Measurements from ENCODE around the gene RAB31. TPM values are rescaled to one million over a fixed set of nuclear protein-coding genes. Genes with fewer than 3 reads are reported as not detected.

Gene RAB31
- polyA plus RNA-seq, 1 donor from 2014 or later: 16.3 TPM

DNA sequence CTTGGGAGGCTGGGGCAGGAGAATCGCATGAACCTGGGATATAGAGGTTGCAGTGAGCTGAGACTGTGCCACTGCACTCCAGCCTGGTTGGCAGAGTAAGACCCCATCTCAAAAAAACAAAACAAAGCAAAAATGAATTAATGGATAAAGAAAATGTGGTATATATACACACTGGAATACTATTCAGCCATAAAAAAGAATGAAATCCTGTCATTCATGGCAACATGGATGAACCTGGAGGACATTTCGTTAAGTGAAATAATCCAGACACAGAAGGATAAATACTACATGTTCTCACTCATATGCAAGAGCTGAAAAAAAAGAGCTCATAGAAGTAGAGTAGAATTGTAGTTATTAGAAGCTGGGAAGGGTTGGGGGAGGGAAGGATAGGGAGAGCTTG is 80.8 kb downstream of the RAB31 start:
- no peak for TF ChIP-seq SMC3 (conservative IDR thresholded peaks at IDR 0.05; ENCODE audit: poor library complexity)
- TF ChIP-seq EZH2 (IDR thresholded peaks at IDR 0.05; ENCODE audit: borderline replicate concordance, insufficient read depth, low read length, poor library complexity, severe bottlenecking): no peak
- TF ChIP-seq MXI1 (conservative IDR thresholded peaks at IDR 0.05; ENCODE audit: poor library complexity, severe bottlenecking): no peak
- TF ChIP-seq, protein P1, sequence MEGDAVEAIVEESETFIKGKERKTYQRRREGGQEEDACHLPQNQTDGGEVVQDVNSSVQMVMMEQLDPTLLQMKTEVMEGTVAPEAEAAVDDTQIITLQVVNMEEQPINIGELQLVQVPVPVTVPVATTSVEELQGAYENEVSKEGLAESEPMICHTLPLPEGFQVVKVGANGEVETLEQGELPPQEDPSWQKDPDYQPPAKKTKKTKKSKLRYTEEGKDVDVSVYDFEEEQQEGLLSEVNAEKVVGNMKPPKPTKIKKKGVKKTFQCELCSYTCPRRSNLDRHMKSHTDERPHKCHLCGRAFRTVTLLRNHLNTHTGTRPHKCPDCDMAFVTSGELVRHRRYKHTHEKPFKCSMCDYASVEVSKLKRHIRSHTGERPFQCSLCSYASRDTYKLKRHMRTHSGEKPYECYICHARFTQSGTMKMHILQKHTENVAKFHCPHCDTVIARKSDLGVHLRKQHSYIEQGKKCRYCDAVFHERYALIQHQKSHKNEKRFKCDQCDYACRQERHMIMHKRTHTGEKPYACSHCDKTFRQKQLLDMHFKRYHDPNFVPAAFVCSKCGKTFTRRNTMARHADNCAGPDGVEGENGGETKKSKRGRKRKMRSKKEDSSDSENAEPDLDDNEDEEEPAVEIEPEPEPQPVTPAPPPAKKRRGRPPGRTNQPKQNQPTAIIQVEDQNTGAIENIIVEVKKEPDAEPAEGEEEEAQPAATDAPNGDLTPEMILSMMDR (IDR thresholded peaks at IDR 0.05; ENCODE audit: poor library complexity, severe bottlenecking): no peak
- no peak for TF ChIP-seq RAD21 (conservative IDR thresholded peaks at IDR 0.05)
- no peak for TF ChIP-seq EP300 (conservative IDR thresholded peaks at IDR 0.05; ENCODE audit: poor library complexity, severe bottlenecking)
- TF ChIP-seq TAF1 (IDR thresholded peaks at IDR 0.05; ENCODE audit: low read depth): no peak
- TF ChIP-seq POLR2AphosphoS5 (IDR thresholded peaks at IDR 0.05): no peak
- no peak for TF ChIP-seq REST (IDR thresholded peaks at IDR 0.05; ENCODE audit: borderline replicate concordance)
- H3K4me2 ChIP-seq (ENCODE audit: low read length): no peak overlapping the region
- no peak overlapping the region for H3K9ac ChIP-seq (ENCODE audit: low read length)
- no peaks in the 10 kb centered on the region for H3K79me2 ChIP-seq (replicated peaks; ENCODE audit: insufficient read depth, low read length)
- H3K9me2 ChIP-seq (ENCODE audit: insufficient read depth, low read length): no peaks in the 10 kb centered on the region
- H2AFZ ChIP-seq (ENCODE audit: low read depth, low read length): no peak overlapping the region
- H3K27ac ChIP-seq (ENCODE audit: low read length): no peak overlapping the region
- no peaks in the 10 kb centered on the region for H4K20me1 ChIP-seq (ENCODE audit: insufficient read depth)
- H3K27me3 ChIP-seq (ENCODE audit: insufficient read depth, low read depth, low read length): no peaks in the 10 kb centered on the region
- no peak overlapping the region for H3K4me3 ChIP-seq (ENCODE audit: low read length)
- no peaks in the 10 kb centered on the region for H3K9me3 ChIP-seq (ENCODE audit: low read length)
- no peaks in the 10 kb centered on the region for H3F3A ChIP-seq (ENCODE audit: insufficient read depth, low read length, poor library complexity, severe bottlenecking)
- no peaks in the 10 kb centered on the region for H3K36me3 ChIP-seq (ENCODE audit: insufficient read depth, low read length)

DNA sequence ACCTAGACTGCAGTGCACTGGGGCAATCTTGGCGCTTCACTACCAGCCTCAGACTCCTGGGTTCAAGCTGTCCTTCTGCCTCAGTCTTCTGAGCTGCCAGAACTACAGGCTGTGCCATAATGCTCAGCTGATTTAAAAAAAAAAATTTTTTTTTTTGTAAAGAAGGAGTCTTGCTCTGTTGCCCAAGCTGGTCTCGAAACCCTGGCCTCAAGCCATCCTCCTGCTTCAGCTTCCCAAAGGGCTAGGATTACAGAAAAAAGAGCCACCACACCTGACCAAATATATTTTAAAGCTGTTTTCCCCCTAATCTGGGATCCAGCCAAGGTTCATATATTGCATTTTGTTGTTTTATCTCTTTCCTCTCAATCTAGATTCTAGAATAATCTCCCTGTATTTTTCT is 82.2 kb downstream of the RAB31 start:
- H3K9me2 ChIP-seq (ENCODE audit: insufficient read depth, low read length): no peaks in the 10 kb centered on the region
- H4K20me1 ChIP-seq (ENCODE audit: insufficient read depth): no peaks in the 10 kb centered on the region
- TF ChIP-seq SMC3 (conservative IDR thresholded peaks at IDR 0.05; ENCODE audit: poor library complexity): no peak
- no peak for TF ChIP-seq REST (IDR thresholded peaks at IDR 0.05; ENCODE audit: borderline replicate concordance)
- no peak for TF ChIP-seq POLR2AphosphoS5 (IDR thresholded peaks at IDR 0.05)
- no peak for TF ChIP-seq EZH2 (IDR thresholded peaks at IDR 0.05; ENCODE audit: borderline replicate concordance, insufficient read depth, low read length, poor library complexity, severe bottlenecking)
- no peak for TF ChIP-seq MXI1 (conservative IDR thresholded peaks at IDR 0.05; ENCODE audit: poor library complexity, severe bottlenecking)
- TF ChIP-seq TAF1 (IDR thresholded peaks at IDR 0.05; ENCODE audit: low read depth): no peak
- TF ChIP-seq RAD21 (conservative IDR thresholded peaks at IDR 0.05): no peak
- TF ChIP-seq, protein P1 (IDR thresholded peaks at IDR 0.05; ENCODE audit: poor library complexity, severe bottlenecking): no peak
- TF ChIP-seq EP300 (conservative IDR thresholded peaks at IDR 0.05; ENCODE audit: poor library complexity, severe bottlenecking): no peak
- H3K4me3 ChIP-seq (ENCODE audit: low read length): no peak overlapping the region
- no peak overlapping the region for H2AFZ ChIP-seq (ENCODE audit: low read depth, low read length)
- no peaks in the 10 kb centered on the region for H3F3A ChIP-seq (ENCODE audit: insufficient read depth, low read length, poor library complexity, severe bottlenecking)
- no peaks in the 10 kb centered on the region for H3K79me2 ChIP-seq (replicated peaks; ENCODE audit: insufficient read depth, low read length)
- no peaks in the 10 kb centered on the region for H3K9me3 ChIP-seq (ENCODE audit: low read length)
- H3K36me3 ChIP-seq (ENCODE audit: insufficient read depth, low read length): no peaks in the 10 kb centered on the region
- H3K27me3 ChIP-seq (ENCODE audit: insufficient read depth, low read depth, low read length): no peaks in the 10 kb centered on the region
- no peak overlapping the region for H3K4me2 ChIP-seq (ENCODE audit: low read length)
- H3K27ac ChIP-seq (ENCODE audit: low read length): no peak overlapping the region
- H3K9ac ChIP-seq (ENCODE audit: low read length): no peak overlapping the region

Data from neural cell (in vitro differentiated cells).